Skeletal muscle tissue (tissue), 4 donors: ENCODE measurements around the gene FMO2. TPM values are rescaled to one million over a fixed set of nuclear protein-coding genes. Genes with fewer than 3 reads are reported as not detected.
A peak's percentile ranks its signal among the peaks of the same experiment; 100 is the strongest.

ENCODE experiments used
- H3K27ac ChIP-seq: one replicate; pipeline ENCODE4 v1.7.0; 2013; ENCODE audit warnings: mild to moderate bottlenecking, low read depth, low read length, inconsistent platforms
- H3K27me3 ChIP-seq, 3 donors: one replicate each; pipeline ENCODE4 v1.7.0; 2013; ENCODE audit warnings: low read length in 3 of 3; ENCODE audit not compliant: control insufficient read depth in 3 of 3, insufficient read depth in 3 of 3
- H3K36me3 ChIP-seq, 3 donors: one replicate each; pipeline ENCODE4 v1.7.0; 2013; ENCODE audit warnings: low read length in 3 of 3; ENCODE audit not compliant: control insufficient read depth in 3 of 3, insufficient read depth in 3 of 3
- H3K4me1 ChIP-seq, 3 donors: one replicate each; pipeline ENCODE4 v1.7.0; 2013; ENCODE audit warnings: low read length in 3 of 3, mild to moderate bottlenecking in 3 of 3; ENCODE audit not compliant: control insufficient read depth in 3 of 3, insufficient read depth in 3 of 3
- H3K4me3 ChIP-seq, 3 donors: one replicate each; pipeline ENCODE4 v1.7.0; 2013; ENCODE audit warnings: low read length in 3 of 3
- H3K9ac ChIP-seq, 3 donors: one replicate each; pipeline ENCODE4 v1.7.0; 2013; ENCODE audit warnings: low read length in 3 of 3, mild to moderate bottlenecking in 3 of 3, moderate library complexity in 2 of 3, low read depth in 1 of 3
- H3K9me3 ChIP-seq, 3 donors: one replicate each; pipeline ENCODE4 v1.7.0; 2013; ENCODE audit warnings: low read length in 3 of 3; ENCODE audit not compliant: control insufficient read depth in 3 of 3
- total RNA-seq: library from RNA; depleted of rRNA; stranded (reverse); fragments of >200 nt; gene quantifications from one replicate; pipeline ENCODE4 v1.2.3, GENCODE V29; 2014
- donor health status: Osteomylitis.

FMO2 gene
- 0.52 TPM for total RNA-seq

- Histone ChIP-seq H3K9ac (peak within 1 kb of the TSS; percentile 11 to 63 (median 36)), H3K4me3 (peak within 1 kb of the TSS; percentile 34 to 64 (median 46)), H3K4me1 (no peaks in the 10 kb centered on the region), H3K27ac (peak within 1 kb of the TSS; percentile 25), H3K36me3 (no peaks in the 10 kb centered on the region), H3K9me3 (no peaks in the 10 kb centered on the region), H3K27me3 (no peaks in the 10 kb centered on the region)
Observed at GRCh38 chr1:171185091-171185490, at the start of gene FMO2. FMO2 (plus strand) TSS chr1:171185300; CDS start chr1:171185714, 414 bp downstream.

- no peaks in the 10 kb centered on the region for H3K9me3 ChIP-seq
- no peak overlapping the region for H3K9ac ChIP-seq
- H3K36me3 ChIP-seq: no peaks in the 10 kb centered on the region
- no peaks in the 10 kb centered on the region for H3K27me3 ChIP-seq
- H3K4me3 ChIP-seq: no peak overlapping the region
- no peak overlapping the region for H3K27ac ChIP-seq
- H3K4me1 ChIP-seq: peaks cover 3 to 27% (median 8%) of the 10 kb centered on the region in 3 donors
Observed at GRCh38 chr1:171137580-171137979, 47.5 kb upstream of the FMO2 start.

- no peak overlapping the region for H3K4me3 ChIP-seq
- H3K27ac ChIP-seq: peak overlapping the region; percentile 84
- no peak overlapping the region for H3K9ac ChIP-seq
- peaks cover 3 to 30% (median 11%) of the 10 kb centered on the region in 3 donors for H3K4me1 ChIP-seq
- no peaks in the 10 kb centered on the region for H3K36me3 ChIP-seq
- no peaks in the 10 kb centered on the region for H3K27me3 ChIP-seq
- no peaks in the 10 kb centered on the region for H3K9me3 ChIP-seq
Observed at GRCh38 chr1:171138980-171139379, 46.1 kb upstream of the FMO2 start.

GRCh38 chr1:171139890-171140289 lies 45.2 kb upstream of the FMO2 start:
- Histone ChIP-seq H3K4me3 (no peak overlapping the region), H3K27ac (peak overlapping the region; percentile 84), H3K4me1 (peaks cover 3 to 30% (median 11%) of the 10 kb centered on the region in 3 donors), H3K9me3 (no peaks in the 10 kb centered on the region), H3K36me3 (no peaks in the 10 kb centered on the region), H3K9ac (no peak overlapping the region), H3K27me3 (no peaks in the 10 kb centered on the region)

- H3K36me3 ChIP-seq: no peaks in the 10 kb centered on the region
- no peaks in the 10 kb centered on the region for H3K27me3 ChIP-seq
- peaks cover 3 to 30% (median 11%) of the 10 kb centered on the region in 3 donors for H3K4me1 ChIP-seq
- H3K9me3 ChIP-seq: no peaks in the 10 kb centered on the region
- H3K4me3 ChIP-seq: no peak overlapping the region
- H3K9ac ChIP-seq: no peak overlapping the region
- H3K27ac ChIP-seq: peak overlapping the region; percentile 84
Observed at GRCh38 chr1:171140401-171140800, 44.7 kb upstream of the FMO2 start.

- Histone ChIP-seq H3K27ac (peak overlapping the region; percentile 84), H3K27me3 (no peaks in the 10 kb centered on the region), H3K9ac (no peak overlapping the region), H3K9me3 (no peaks in the 10 kb centered on the region), H3K4me1 (peaks cover 3 to 30% (median 11%) of the 10 kb centered on the region in 3 donors), H3K4me3 (peak overlapping the region in 1 of 3 donors; percentile 15), H3K36me3 (no peaks in the 10 kb centered on the region)
Observed at GRCh38 chr1:171140956-171141687, 44.0 kb upstream of the FMO2 start.

- Histone ChIP-seq H3K27me3 (no peaks in the 10 kb centered on the region), H3K4me3 (peak overlapping the region in 1 of 3 donors; percentile 33), H3K36me3 (no peaks in the 10 kb centered on the region), H3K9me3 (no peaks in the 10 kb centered on the region), H3K27ac (peak overlapping the region; percentile 84), H3K9ac (peak overlapping the region in 2 of 3 donors; percentile 5 to 25), H3K4me1 (peaks cover 3 to 30% (median 11%) of the 10 kb centered on the region in 3 donors)
Observed at GRCh38 chr1:171141688-171142415, 43.2 kb upstream of the FMO2 start.

- peak overlapping the region in 1 of 3 donors; percentile 33 for H3K4me3 ChIP-seq
- no peaks in the 10 kb centered on the region for H3K27me3 ChIP-seq
- H3K36me3 ChIP-seq: no peaks in the 10 kb centered on the region
- peak overlapping the region in 2 of 3 donors; percentile 5 to 11 for H3K9ac ChIP-seq
- H3K4me1 ChIP-seq: peaks cover 3 to 30% (median 11%) of the 10 kb centered on the region in 3 donors
- H3K9me3 ChIP-seq: no peaks in the 10 kb centered on the region
- peak overlapping the region; percentile 84 for H3K27ac ChIP-seq
Observed at GRCh38 chr1:171142416-171143385, 42.4 kb upstream of the FMO2 start.

GRCh38 chr1:171150156-171150555 lies 34.9 kb upstream of the FMO2 start:
- no peak overlapping the region for H3K27ac ChIP-seq
- no peak overlapping the region for H3K9ac ChIP-seq
- H3K36me3 ChIP-seq: no peaks in the 10 kb centered on the region
- no peaks in the 10 kb centered on the region for H3K4me1 ChIP-seq
- H3K4me3 ChIP-seq: no peak overlapping the region
- H3K27me3 ChIP-seq: no peaks in the 10 kb centered on the region
- H3K9me3 ChIP-seq: no peaks in the 10 kb centered on the region
